Endothelial cell of umbilical vein (primary cell): ENCODE data around the gene KANSL1L. TPM values are rescaled to one million over a fixed set of nuclear protein-coding genes. Genes with fewer than 3 reads are reported as not detected.

ENCODE experiments used
- BruUV-seq: library from RNA; stranded (reverse); fragments of 400-500 nt; replicated peaks from 2 replicates; lab custom pipeline; 2021; lab: Mats Ljungman, UMichigan
- CTCF ChIA-PET: fragments of 300-600, 350-600 bp; sonication (Branson Sonifier 250); formaldehyde crosslinking; loops from one replicate; lab custom pipeline; 2021; ENCODE audit warnings: antibody characterized with exemption, inconsistent platforms; lab: Charles Lee
- POLR2A ChIA-PET: fragments of 300-600, 350-600 bp; sonication (Branson Sonifier 250); formaldehyde crosslinking; loops from one replicate; lab custom pipeline; 2021; ENCODE audit warnings: antibody characterized with exemption, inconsistent platforms; lab: Charles Lee
- DNase-seq: peaks from one replicate; pipeline ENCODE4 v3.0.0-alpha.2; 2011; ENCODE audit warnings: low read depth, low spot score
- FAIRE-seq: peaks from 2 replicates; lab custom pipeline; 2011; peaks lifted over from hg19 to GRCh38; lab: Jason Lieb, UNC
- H2AFZ ChIP-seq: 2 replicates; pipeline ENCODE4 v1.6.0; 2012; ENCODE audit warnings: low read depth, low read length, control low read depth, inconsistent platforms
- H3K27ac ChIP-seq: 2 replicates; pipeline ENCODE4 v1.5.1; 2011; ENCODE audit warnings: low read depth, mild to moderate bottlenecking, control low read depth, low read length, moderate library complexity; ENCODE audit not compliant: insufficient read depth
- H3K27me3 ChIP-seq, 2 experiments: 2 replicates each; pipeline versions ENCODE4 v1.6.0 to v1.6.1; 2011; ENCODE audit warnings: low read length in 2 of 2, mixed read lengths in 1 of 2; ENCODE audit not compliant: control insufficient read depth in 2 of 2, insufficient read depth in 2 of 2
- H3K36me3 ChIP-seq, 2 experiments: 2 replicates in 1 of 2; 3 replicates in 1 of 2; pipeline ENCODE4 v1.5.1; 2011; ENCODE audit warnings: low read length in 2 of 2, mild to moderate bottlenecking in 1 of 2, moderate library complexity in 1 of 2; ENCODE audit not compliant: control insufficient read depth in 2 of 2, insufficient read depth in 2 of 2; ENCODE audit errors: extremely low read depth in 1 of 2
- H3K4me1 ChIP-seq: 3 replicates; pipeline ENCODE4 v1.5.1; 2011; ENCODE audit warnings: mild to moderate bottlenecking, low read length; ENCODE audit not compliant: control insufficient read depth, insufficient read depth; ENCODE audit errors: extremely low read depth
- H3K4me2 ChIP-seq: 2 replicates; pipeline ENCODE4 v1.6.1; 2011; ENCODE audit warnings: low read length, control low read depth, mixed read lengths; ENCODE audit not compliant: insufficient read depth
- H3K4me3 ChIP-seq, 3 experiments: fragments of 200-600 bp in 1 of 3; sonication (generic), shearing (Covaris generic) in 1 of 3; replicated peaks in 1 of 3; 2 replicates each; pipeline ENCODE4 v1.5.1; 2011 to 2016; ENCODE audit warnings: control low read depth in 3 of 3, low read length in 3 of 3, mild to moderate bottlenecking in 2 of 3, inconsistent platforms in 1 of 3, low read depth in 1 of 3, moderate library complexity in 1 of 3; ENCODE audit not compliant: insufficient read depth in 1 of 3
- H3K79me2 ChIP-seq: 2 replicates; pipeline ENCODE4 v1.6.0; 2012; ENCODE audit warnings: low read length, inconsistent platforms; ENCODE audit not compliant: control insufficient read depth, insufficient read depth
- H3K9ac ChIP-seq: replicated peaks from 2 replicates; pipeline ENCODE3; 2011; ENCODE audit warnings: low read length, control low read depth; ENCODE audit not compliant: insufficient read depth; ENCODE audit errors: extremely low read depth
- H3K9me1 ChIP-seq: replicated peaks from 3 replicates; pipeline ENCODE4 v1.6.0; 2011; ENCODE audit warnings: mild to moderate bottlenecking, low read length; ENCODE audit not compliant: control insufficient read depth, insufficient read depth; ENCODE audit errors: extremely low read depth
- H3K9me3 ChIP-seq: replicated peaks from 2 replicates; pipeline ENCODE4 v1.5.1; 2012; ENCODE audit warnings: low read length, inconsistent platforms; ENCODE audit not compliant: control insufficient read depth, insufficient read depth
- H4K20me1 ChIP-seq: replicated peaks from 2 replicates; pipeline ENCODE3; 2011; ENCODE audit warnings: mild to moderate bottlenecking, low read length; ENCODE audit not compliant: control insufficient read depth, insufficient read depth; ENCODE audit errors: extremely low read depth
- EZH2 ChIP-seq: IDR thresholded peaks from 2 replicates; pipeline ENCODE4 v1.6.1; 2012; ENCODE audit warnings: borderline replicate concordance, low read depth, mild to moderate bottlenecking, moderate library complexity, low read length, inconsistent platforms; ENCODE audit not compliant: severe bottlenecking
- FOS ChIP-seq: IDR thresholded peaks from 2 replicates; pipeline ENCODE4 v1.6.1; 2011; ENCODE audit warnings: mild to moderate bottlenecking, low read length, moderate library complexity, borderline replicate concordance; ENCODE audit not compliant: insufficient read depth
- GATA2 ChIP-seq: IDR thresholded peaks from 2 replicates; pipeline ENCODE4 v1.7.0; 2011; ENCODE audit warnings: low read depth, mild to moderate bottlenecking, moderate library complexity, mixed read lengths, low read length; ENCODE audit not compliant: insufficient read length, insufficient read depth
- JUN ChIP-seq: IDR thresholded peaks from 2 replicates; pipeline ENCODE4 v1.6.1; 2011; ENCODE audit warnings: borderline replicate concordance, low read depth; ENCODE audit not compliant: insufficient read length, insufficient read depth
- MYC ChIP-seq: IDR thresholded peaks from one replicate; pipeline ENCODE4 v1.6.1; 2011; ENCODE audit warnings: mild to moderate bottlenecking, low read depth, low read length
- POLR2A ChIP-seq: IDR thresholded peaks from 2 replicates; pipeline ENCODE4 v1.6.1; 2012; ENCODE audit warnings: low read depth, mild to moderate bottlenecking, control low read depth, low read length
- POLR2AphosphoS5 ChIP-seq: IDR thresholded peaks from 2 replicates; pipeline ENCODE4 v1.6.1; 2012; ENCODE audit warnings: low read depth, mild to moderate bottlenecking, control low read depth, low read length, moderate library complexity; ENCODE audit not compliant: insufficient read depth
- dilution Hi-C: fragments of 300-500 bp; cut with MboI; formaldehyde crosslinking; loops from one replicate; pipeline ENCODE4 v1.15.0; 2019; ENCODE audit warnings: low sequenced_read_pairs; ENCODE audit not compliant: extremely low pct_ligation_motif_present
- intact Hi-C: fragments of 100-400 bp; cut with micrococcal nuclease; formaldehyde crosslinking; loops from one replicate; pipeline ENCODE4 v1.10.0; 2022
- polyA plus RNA-seq, 4 experiments: library from polyadenylated mRNA; depleted of rRNA in 3 of 4; stranded (reverse) in 3 of 4; unstranded in 1 of 4; fragments of >200 nt; gene quantifications; 2 replicates each; pipeline versions ENCODE4 v1.2.1 to v1.2.3, GENCODE V29; 2011 to 2012; ENCODE audit warnings: missing spikeins in 1 of 4
- total RNA-seq: library from RNA; stranded (reverse); gene quantifications from 2 replicates; pipeline ENCODE4 v1.2.3, GENCODE V29; 2021
- TF ChIP-seq, protein P1 (sequence below), 2 donors: IDR thresholded peaks; 1 replicate in 1 of 2; 2 replicates in 1 of 2; pipeline ENCODE4 v1.5.1; 2011; ENCODE audit warnings: low read length in 2 of 2, mild to moderate bottlenecking in 2 of 2, moderate library complexity in 2 of 2, control low read depth in 1 of 2, inconsistent platforms in 1 of 2, low read depth in 1 of 2; ENCODE audit not compliant: insufficient read depth in 1 of 2; ENCODE audit errors: extremely low read depth in 1 of 2
- TF ChIP-seq, protein P2 (sequence below): IDR thresholded peaks from 2 replicates; pipeline ENCODE4 v1.6.1; 2011; ENCODE audit not compliant: insufficient read depth, insufficient read length

KANSL1L gene
- total and polyA plus RNA-seq, 2 donors (not counting 3 experiments of a cell fraction or from before 2014, with no cell fraction given): 4.3 to 14.0 TPM

- H3K36me3 ChIP-seq: no peaks in the 10 kb centered on the region
- intact Hi-C loops: loop anchor here (5.0 to 10.0 kb wide), 4 partner anchors 85 to 807 kb away; no protein-coding TSS in a partner anchor
- FAIRE-seq (no peak), DNase-seq (no peak)
- peaks cover 12% of the 10 kb centered on the region for H3K4me1 ChIP-seq
- ChIA-PET POLR2A (no interaction called here), CTCF (interaction anchor here (0.8 to 2.2 kb wide), 6 partner anchors 14 to 174 kb away, joined by 3 to 8 read pairs (median 6); no protein-coding TSS in a partner anchor)
- TF ChIP-seq, protein P1, sequence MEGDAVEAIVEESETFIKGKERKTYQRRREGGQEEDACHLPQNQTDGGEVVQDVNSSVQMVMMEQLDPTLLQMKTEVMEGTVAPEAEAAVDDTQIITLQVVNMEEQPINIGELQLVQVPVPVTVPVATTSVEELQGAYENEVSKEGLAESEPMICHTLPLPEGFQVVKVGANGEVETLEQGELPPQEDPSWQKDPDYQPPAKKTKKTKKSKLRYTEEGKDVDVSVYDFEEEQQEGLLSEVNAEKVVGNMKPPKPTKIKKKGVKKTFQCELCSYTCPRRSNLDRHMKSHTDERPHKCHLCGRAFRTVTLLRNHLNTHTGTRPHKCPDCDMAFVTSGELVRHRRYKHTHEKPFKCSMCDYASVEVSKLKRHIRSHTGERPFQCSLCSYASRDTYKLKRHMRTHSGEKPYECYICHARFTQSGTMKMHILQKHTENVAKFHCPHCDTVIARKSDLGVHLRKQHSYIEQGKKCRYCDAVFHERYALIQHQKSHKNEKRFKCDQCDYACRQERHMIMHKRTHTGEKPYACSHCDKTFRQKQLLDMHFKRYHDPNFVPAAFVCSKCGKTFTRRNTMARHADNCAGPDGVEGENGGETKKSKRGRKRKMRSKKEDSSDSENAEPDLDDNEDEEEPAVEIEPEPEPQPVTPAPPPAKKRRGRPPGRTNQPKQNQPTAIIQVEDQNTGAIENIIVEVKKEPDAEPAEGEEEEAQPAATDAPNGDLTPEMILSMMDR (IDR thresholded peaks at IDR 0.05; ENCODE audit: extremely low read depth in 1 of 2, insufficient read depth in 1 of 2, low read depth in 1 of 2, low read length in 2 of 2): no peak
- no peak for TF ChIP-seq FOS
- no peak for TF ChIP-seq EZH2
- TF ChIP-seq, protein P2, sequence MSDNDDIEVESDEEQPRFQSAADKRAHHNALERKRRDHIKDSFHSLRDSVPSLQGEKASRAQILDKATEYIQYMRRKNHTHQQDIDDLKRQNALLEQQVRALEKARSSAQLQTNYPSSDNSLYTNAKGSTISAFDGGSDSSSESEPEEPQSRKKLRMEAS: no peak
- TF ChIP-seq GATA2: no peak
- TF ChIP-seq POLR2A: no peak
- no peak for TF ChIP-seq MYC
- TF ChIP-seq JUN: no peak
- TF ChIP-seq POLR2AphosphoS5: no peak
- peak overlapping the region; percentile 94 for H3K4me2 ChIP-seq
- peaks cover 18% of the 10 kb centered on the region for H3K79me2 ChIP-seq
- peak overlapping the region; percentile 78 for H3K9ac ChIP-seq
- H3K9me1 ChIP-seq: no peaks in the 10 kb centered on the region
- H2AFZ ChIP-seq: peak overlapping the region; percentile 89
- H3K27ac ChIP-seq: no peak overlapping the region
- dilution Hi-C loops: no loop called here
- BruUV-seq: no TSS peak
- H3K27me3 ChIP-seq: peaks cover 0 to 4% of the 10 kb centered on the region in 2 experiments
- H4K20me1 ChIP-seq: no peaks in the 10 kb centered on the region
- peak overlapping the region; percentile 31 to 80 (median 53) for H3K4me3 ChIP-seq
- H3K9me3 ChIP-seq: no peaks in the 10 kb centered on the region
Measured at GRCh38 chr2:210172219-210172575, 988 bp upstream of the KANSL1L start.
